AG09319 (cell line): ENCODE data around the gene NEK9.

ENCODE experiments used
- DNase-seq: peaks from one replicate; pipeline ENCODE4 v3.0.0-alpha.2; 2010; ENCODE audit warnings: low read depth; ENCODE audit errors: extremely low read depth
- TF ChIP-seq, protein P1 (sequence below): IDR thresholded peaks from 2 replicates; pipeline ENCODE4 v1.5.1; 2011; ENCODE audit warnings: low read depth, mild to moderate bottlenecking, inconsistent platforms, low read length, moderate library complexity

The NEK9 gene

DNA sequence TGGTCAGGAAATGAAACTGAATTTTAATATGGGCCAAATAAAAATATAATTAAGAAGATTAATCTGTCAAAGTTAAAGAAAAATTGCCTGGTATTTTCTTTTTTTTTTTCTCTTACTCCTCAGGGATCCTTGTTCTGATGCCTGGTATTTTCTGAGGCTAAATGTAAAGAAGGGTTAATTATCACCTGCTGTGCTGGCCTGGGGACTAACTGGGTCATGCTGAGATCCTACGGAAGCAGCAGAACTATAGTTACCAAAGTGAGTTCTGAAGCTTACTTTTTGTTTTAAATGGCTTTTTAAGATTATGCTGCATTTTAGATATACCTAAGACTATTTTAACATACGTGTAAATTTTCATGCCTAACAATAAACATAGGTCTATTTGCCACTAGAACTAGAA, 34.1 kb downstream of the NEK9 start:
- TF ChIP-seq, protein P1, sequence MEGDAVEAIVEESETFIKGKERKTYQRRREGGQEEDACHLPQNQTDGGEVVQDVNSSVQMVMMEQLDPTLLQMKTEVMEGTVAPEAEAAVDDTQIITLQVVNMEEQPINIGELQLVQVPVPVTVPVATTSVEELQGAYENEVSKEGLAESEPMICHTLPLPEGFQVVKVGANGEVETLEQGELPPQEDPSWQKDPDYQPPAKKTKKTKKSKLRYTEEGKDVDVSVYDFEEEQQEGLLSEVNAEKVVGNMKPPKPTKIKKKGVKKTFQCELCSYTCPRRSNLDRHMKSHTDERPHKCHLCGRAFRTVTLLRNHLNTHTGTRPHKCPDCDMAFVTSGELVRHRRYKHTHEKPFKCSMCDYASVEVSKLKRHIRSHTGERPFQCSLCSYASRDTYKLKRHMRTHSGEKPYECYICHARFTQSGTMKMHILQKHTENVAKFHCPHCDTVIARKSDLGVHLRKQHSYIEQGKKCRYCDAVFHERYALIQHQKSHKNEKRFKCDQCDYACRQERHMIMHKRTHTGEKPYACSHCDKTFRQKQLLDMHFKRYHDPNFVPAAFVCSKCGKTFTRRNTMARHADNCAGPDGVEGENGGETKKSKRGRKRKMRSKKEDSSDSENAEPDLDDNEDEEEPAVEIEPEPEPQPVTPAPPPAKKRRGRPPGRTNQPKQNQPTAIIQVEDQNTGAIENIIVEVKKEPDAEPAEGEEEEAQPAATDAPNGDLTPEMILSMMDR, result no peak
- DNase-seq, result no peak

DNA sequence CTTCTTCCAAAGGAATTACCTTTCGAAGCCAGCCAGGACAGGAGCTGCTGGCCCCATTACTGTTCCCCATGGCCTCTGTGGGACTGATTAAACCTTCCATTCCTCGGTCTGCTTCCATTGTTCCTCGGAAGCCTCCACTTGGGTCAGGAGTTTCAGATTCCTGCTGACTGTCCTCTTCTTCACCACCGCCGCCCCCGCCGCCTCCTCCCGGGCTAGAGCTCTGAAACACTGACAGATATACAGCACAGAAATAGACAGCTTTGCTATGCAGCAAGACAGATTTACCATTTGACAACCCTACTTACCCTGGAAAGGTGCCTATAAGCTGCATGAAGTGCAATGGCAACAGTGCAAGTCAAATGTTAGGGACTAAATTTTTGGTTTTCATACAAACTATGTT, 35.6 kb downstream of the NEK9 start:
- DNase-seq, result no peak
- TF ChIP-seq, protein P1, result no peak

DNA sequence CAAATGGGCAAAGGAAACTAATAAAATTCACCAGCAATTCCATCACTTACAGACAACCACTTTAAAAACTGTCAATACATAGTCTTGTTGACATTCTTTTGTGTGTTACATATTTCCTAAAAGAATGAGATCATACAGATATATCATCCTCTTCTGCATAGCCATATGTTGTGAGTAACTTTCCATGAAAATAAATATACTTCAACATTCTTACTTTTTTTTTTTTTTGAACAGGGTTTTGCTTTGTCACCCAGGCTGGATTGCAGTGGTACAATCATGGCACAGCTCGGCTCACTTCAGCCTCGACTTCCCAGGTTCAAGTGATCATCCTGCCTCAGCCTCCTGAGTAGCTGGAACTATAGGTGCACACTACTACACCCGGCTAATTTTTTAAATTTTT, 36.5 kb downstream of the NEK9 start:
- no peak for DNase-seq
- TF ChIP-seq, protein P1, result no peak

DNA sequence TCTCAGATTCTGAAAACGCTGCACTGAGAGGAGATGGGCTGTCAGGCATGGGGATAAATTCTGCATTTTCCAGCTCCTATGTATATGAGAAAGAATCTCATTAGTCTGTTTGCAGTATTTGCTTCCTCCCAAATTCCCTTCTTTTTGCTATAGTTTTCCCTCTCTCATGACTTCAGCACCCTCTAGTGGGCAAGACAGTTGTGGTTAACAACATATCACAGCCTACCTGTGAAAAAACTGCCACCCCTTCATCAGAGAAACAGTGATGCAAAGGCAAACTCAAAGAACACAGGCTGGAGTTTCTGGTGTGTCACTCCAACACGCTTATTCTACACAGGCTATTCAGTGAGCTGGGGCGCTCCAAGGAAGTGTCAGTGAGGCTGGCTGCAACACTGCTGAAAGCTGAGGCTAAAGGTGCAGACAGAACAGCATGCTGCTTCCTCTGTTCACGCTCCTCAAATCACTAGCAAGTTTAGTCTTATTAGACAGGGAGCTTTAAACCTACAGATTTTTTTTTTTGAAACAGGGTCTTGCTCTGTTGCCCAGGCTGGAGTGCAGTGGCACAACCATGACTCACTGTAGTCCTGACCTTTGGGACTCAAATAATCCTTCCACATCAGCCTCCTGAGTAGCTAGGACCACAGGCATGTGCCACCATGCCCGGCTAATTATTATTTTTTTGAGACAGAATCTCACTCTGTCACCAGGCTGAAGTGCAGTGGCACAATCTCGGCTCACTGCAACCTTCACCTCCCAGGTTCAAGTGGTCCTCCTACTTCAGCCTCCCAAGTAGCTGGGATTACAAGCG, 38.1 kb downstream of the NEK9 start:
- no peak for DNase-seq
- TF ChIP-seq, protein P1, result peak; percentile 77

DNA sequence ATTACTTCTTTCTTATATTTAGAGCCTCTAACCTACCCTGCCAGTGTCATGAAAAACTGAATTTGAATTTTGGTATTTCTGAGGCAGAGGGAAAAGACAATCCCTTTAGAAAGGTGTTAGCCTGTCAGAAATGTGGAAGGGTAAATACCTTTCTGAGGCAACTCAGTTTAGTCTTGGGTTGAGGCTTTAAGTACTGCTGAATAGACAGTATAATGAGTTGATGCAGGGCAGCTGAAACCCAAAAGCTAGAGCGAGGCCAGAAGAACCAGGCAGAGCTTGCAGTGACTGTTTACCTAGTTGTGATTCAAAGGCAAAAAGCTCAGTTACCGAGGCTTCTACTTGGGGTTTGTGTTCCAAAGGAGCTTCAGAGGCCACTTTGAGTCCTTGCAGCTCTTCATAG, 38.7 kb downstream of the NEK9 start:
- DNase-seq, result no peak
- TF ChIP-seq, protein P1, result no peak

DNA sequence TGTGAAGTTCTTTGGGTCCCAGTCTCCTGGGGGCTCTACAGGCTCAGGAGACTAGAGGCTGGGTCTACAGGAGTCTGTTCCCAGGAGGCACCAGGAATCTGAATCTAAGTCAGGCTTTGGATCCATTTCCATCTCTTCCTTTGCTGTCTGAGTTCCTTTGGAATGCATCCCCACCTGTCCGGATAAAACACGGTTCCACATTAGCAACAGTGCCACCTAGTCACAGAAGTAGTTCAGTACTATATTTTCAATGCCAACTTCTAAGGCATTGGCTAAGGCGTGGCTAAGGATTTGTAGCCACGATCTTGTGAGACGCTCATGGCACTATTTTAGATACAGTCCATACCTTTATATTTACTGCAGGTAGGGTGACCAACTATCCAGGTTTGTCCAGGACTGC, 42.3 kb downstream of the NEK9 start:
- TF ChIP-seq, protein P1, result peak; percentile 14
- no peak for DNase-seq

DNA sequence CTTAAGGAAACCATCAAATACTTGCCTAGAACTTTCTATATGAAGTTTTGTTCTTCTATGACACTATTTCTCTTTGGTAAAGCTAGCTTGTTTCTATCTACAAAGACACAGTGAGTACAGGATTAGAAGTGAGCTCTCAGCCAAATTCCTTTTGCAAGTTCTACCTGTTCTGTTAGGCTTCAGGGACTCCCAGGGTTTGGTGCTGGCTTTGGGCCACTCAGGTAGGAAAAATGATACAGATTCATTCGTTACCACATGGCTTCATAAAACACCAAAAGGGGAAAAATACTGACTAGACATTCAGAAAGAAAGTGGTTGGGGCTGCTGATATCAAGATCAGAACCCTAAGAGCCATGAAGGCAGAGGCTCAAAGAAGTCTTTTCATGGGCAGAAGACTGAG, 43.6 kb downstream of the NEK9 start:
- no peak for DNase-seq
- TF ChIP-seq, protein P1, result no peak
